ENCODE data around the gene INHA. TPM values are rescaled to one million over a fixed set of nuclear protein-coding genes. Genes with fewer than 3 reads are reported as not detected.

INHA gene
- polyA plus RNA-seq, 1 of the 3 experiments (the other 2 are of a cell fraction), result 1.2 TPM

GRCh38 chr2:219614076-219614860 lies 42.2 kb downstream of the INHA start (continued):
- TF ChIP-seq RFX5 (IDR thresholded peaks at IDR 0.05; ENCODE audit: low read length), result no peak

GRCh38 chr2:219615036-219615435 lies 42.9 kb downstream of the INHA start:
- Histone ChIP-seq H3K4me1 (ENCODE audit: control insufficient read depth in 1 of 2, insufficient read depth in 2 of 2, low read depth in 1 of 2, low read length in 1 of 2) (peaks cover 0 to 9% of the 10 kb centered on the region in 2 experiments; a peak in 1 of 4 replicates), H3K79me2 (ENCODE audit: insufficient read depth) (no peaks in the 10 kb centered on the region), H3F3A (replicated peaks; ENCODE audit: insufficient read depth) (no peaks in the 10 kb centered on the region), H3K4me2 (no peak overlapping the region), H3K9me2 (no peaks in the 10 kb centered on the region), H2AFZ (ENCODE audit: low read depth) (no peak overlapping the region), H3K27me3 (ENCODE audit: insufficient read depth) (no peaks in the 10 kb centered on the region), H3K9me3 (no peaks in the 10 kb centered on the region), H3K9ac (no peak overlapping the region), H3K4me3 (ENCODE audit: low read depth in 2 of 2, low read length in 1 of 2) (no peak overlapping the region), H4K20me1 (ENCODE audit: insufficient read depth) (no peaks in the 10 kb centered on the region), H3K36me3 (replicated peaks in 1 of 2; ENCODE audit: control insufficient read depth in 1 of 2, insufficient read depth in 2 of 2, low read length in 1 of 2) (peaks cover 0 to 23% of the 10 kb centered on the region in 2 experiments), H3K27ac (ENCODE audit: low read depth in 2 of 2, low read length in 1 of 2) (no peak overlapping the region)
- POLR2A ChIA-PET, result no interaction called here
- 93% methylated on average over 7 of the region's 11 CpGs for whole genome bisulfite sequencing (ENCODE audit: low lambda C conversion rate)
- CTCF ChIA-PET, result interaction anchor here (0.9 to 2.4 kb wide), 4 partner anchors 9 to 73 kb away, joined by 3 to 5 read pairs (median 4); no protein-coding TSS in a partner anchor
- DNase-seq, result no peak
- no peak for TF ChIP-seq CTCF (IDR thresholded peaks at IDR 0.05)

- no peaks in the 10 kb centered on the region for H3K9me2 ChIP-seq
- H2AFZ ChIP-seq (ENCODE audit: low read depth), result no peak overlapping the region
- TF ChIP-seq GABPA (IDR thresholded peaks at IDR 0.05; ENCODE audit: low read depth) (no peak), TEAD4 (IDR thresholded peaks at IDR 0.05; ENCODE audit: borderline replicate concordance, insufficient read depth) (no peak), ZBTB33 (IDR thresholded peaks at IDR 0.05; ENCODE audit: borderline replicate concordance, low read depth) (no peak), EP300 (IDR thresholded peaks at IDR 0.05; ENCODE audit: borderline replicate concordance in 1 of 2, low read depth in 1 of 2, low read length in 1 of 2) (no peak), USF2 (IDR thresholded peaks at IDR 0.05; ENCODE audit: borderline replicate concordance, low read depth, low read length) (no peak), RAD21 (IDR thresholded peaks at IDR 0.05; ENCODE audit: low read length) (no peak), RFX5 (IDR thresholded peaks at IDR 0.05; ENCODE audit: low read length) (no peak), FOXM1 (IDR thresholded peaks at IDR 0.05; ENCODE audit: low read depth) (no peak), MEF2A (IDR thresholded peaks at IDR 0.05; ENCODE audit: borderline replicate concordance, low read depth) (no peak), FOXJ3 (CRISPR knock-in tag; IDR thresholded peaks at IDR 0.05) (no peak), POLR2AphosphoS5 (IDR thresholded peaks at IDR 0.05; ENCODE audit: low read depth, low read length) (no peak)
- WGBS (ENCODE audit: low lambda C conversion rate), result 95% methylated on average over 7 of the region's 12 CpGs
- no peak overlapping the region for H3K4me3 ChIP-seq (ENCODE audit: low read depth in 2 of 2, low read length in 1 of 2)
- H4K20me1 ChIP-seq (ENCODE audit: insufficient read depth), result no peaks in the 10 kb centered on the region
- no peak for DNase-seq
- no peak overlapping the region for H3K9ac ChIP-seq
- no peaks in the 10 kb centered on the region for H3K9me3 ChIP-seq
- peaks cover 0 to 23% of the 10 kb centered on the region in 2 experiments for H3K36me3 ChIP-seq (replicated peaks in 1 of 2; ENCODE audit: control insufficient read depth in 1 of 2, insufficient read depth in 2 of 2, low read length in 1 of 2)
- H3K27me3 ChIP-seq (ENCODE audit: insufficient read depth), result no peaks in the 10 kb centered on the region
- no peak overlapping the region for H3K27ac ChIP-seq (ENCODE audit: low read depth in 2 of 2, low read length in 1 of 2)
- peaks cover 0 to 9% of the 10 kb centered on the region in 2 experiments; a peak in 1 of 4 replicates for H3K4me1 ChIP-seq (ENCODE audit: control insufficient read depth in 1 of 2, insufficient read depth in 2 of 2, low read depth in 1 of 2, low read length in 1 of 2)
- ChIA-PET POLR2A (interaction anchor here (3.3 kb wide), 1 partner anchor 11 kb away, joined by 11 read pairs; the partner anchor contains the start of gene SLC4A3), CTCF (interaction anchor here (0.9 to 2.4 kb wide), 4 partner anchors 10 to 75 kb away, joined by 4 to 5 read pairs (median 5); no protein-coding TSS in a partner anchor)
- no peaks in the 10 kb centered on the region for H3F3A ChIP-seq (replicated peaks; ENCODE audit: insufficient read depth)
- H3K79me2 ChIP-seq (ENCODE audit: insufficient read depth), result no peaks in the 10 kb centered on the region
- no peak overlapping the region for H3K4me2 ChIP-seq
Measured at GRCh38 chr2:219615894-219616293, 43.8 kb downstream of the INHA start.
